Neural crest cell (in vitro differentiated cells): ENCODE measurements around the gene DOK3. TPM values are rescaled to one million over a fixed set of nuclear protein-coding genes. Genes with fewer than 3 reads are reported as not detected.

Source experiments
- DNase-seq: peaks from one replicate; pipeline ENCODE4 v3.0.0; 2021; ENCODE audit warnings: low read depth, mixed read lengths, low spot score
- H3K27ac Mint-ChIP-seq: one replicate; pipeline ENCODE4 v1.8.0; 2021; ENCODE audit warnings: mild to moderate bottlenecking, mixed read lengths; ENCODE audit not compliant: unreplicated experiment
- H3K27me3 Mint-ChIP-seq: 2 replicates; pipeline ENCODE4 v1.8.0; 2021; ENCODE audit warnings: low read depth, mild to moderate bottlenecking, mixed read lengths
- H3K36me3 Mint-ChIP-seq: 2 replicates; pipeline ENCODE4 v1.8.0; 2021; ENCODE audit warnings: low read depth, mild to moderate bottlenecking, mixed read lengths
- H3K4me1 Mint-ChIP-seq: 2 replicates; pipeline ENCODE4 v1.8.0; 2021; ENCODE audit warnings: mixed read lengths
- H3K4me3 Mint-ChIP-seq: one replicate; pipeline ENCODE4 v1.8.0; 2021; ENCODE audit warnings: mild to moderate bottlenecking, mixed read lengths
- H3K9me3 Mint-ChIP-seq: 2 replicates; pipeline ENCODE4 v1.8.0; 2021; ENCODE audit warnings: mixed read lengths
- total RNA-seq: library from RNA; stranded (reverse); gene quantifications from 2 replicates; pipeline ENCODE4 v1.2.1, GENCODE V29; 2021
- TF ChIP-seq, protein P1 (sequence below): fragments of 200-600 bp; sonication (generic); conservative IDR thresholded peaks from 2 replicates; pipeline ENCODE4 v1.5.0; 2021; ENCODE audit warnings: antibody characterized with exemption, mild to moderate bottlenecking

Gene DOK3
- total RNA-seq, 1 donor from 2014 or later, result 11.4 TPM

DNA sequence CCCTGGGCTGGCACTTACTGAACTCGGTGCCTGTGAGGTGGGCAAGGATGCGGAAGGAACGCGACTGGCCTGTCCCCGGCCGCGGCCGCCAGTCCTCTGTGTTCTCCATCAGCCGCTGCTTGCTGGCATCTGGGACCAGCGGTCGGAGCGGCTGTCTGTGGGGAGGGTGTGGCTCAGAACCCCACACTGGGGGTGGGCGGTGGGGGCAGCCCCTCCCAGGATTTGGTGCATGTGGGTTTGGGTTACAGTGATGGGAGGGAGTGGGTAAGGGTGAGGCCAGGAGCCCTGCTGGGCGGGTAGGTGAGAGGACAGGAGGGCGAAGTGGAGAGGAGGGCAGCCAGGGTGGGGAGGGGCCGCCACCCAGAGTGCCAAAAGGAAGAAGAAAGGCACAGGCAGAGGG, 18.6 kb downstream of the DOK3 start:
- no peak for DNase-seq
- Mint-ChIP-seq H3K4me1 (peaks cover 15% of the 10 kb centered on the region), H3K4me3 (no peak overlapping the region), H3K27ac (peak overlapping the region; percentile 75), H3K9me3 (no peaks in the 10 kb centered on the region), H3K27me3 (no peaks in the 10 kb centered on the region), H3K36me3 (peaks cover 2% of the 10 kb centered on the region)
- TF ChIP-seq, protein P1, sequence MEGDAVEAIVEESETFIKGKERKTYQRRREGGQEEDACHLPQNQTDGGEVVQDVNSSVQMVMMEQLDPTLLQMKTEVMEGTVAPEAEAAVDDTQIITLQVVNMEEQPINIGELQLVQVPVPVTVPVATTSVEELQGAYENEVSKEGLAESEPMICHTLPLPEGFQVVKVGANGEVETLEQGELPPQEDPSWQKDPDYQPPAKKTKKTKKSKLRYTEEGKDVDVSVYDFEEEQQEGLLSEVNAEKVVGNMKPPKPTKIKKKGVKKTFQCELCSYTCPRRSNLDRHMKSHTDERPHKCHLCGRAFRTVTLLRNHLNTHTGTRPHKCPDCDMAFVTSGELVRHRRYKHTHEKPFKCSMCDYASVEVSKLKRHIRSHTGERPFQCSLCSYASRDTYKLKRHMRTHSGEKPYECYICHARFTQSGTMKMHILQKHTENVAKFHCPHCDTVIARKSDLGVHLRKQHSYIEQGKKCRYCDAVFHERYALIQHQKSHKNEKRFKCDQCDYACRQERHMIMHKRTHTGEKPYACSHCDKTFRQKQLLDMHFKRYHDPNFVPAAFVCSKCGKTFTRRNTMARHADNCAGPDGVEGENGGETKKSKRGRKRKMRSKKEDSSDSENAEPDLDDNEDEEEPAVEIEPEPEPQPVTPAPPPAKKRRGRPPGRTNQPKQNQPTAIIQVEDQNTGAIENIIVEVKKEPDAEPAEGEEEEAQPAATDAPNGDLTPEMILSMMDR, result no peak

DNA sequence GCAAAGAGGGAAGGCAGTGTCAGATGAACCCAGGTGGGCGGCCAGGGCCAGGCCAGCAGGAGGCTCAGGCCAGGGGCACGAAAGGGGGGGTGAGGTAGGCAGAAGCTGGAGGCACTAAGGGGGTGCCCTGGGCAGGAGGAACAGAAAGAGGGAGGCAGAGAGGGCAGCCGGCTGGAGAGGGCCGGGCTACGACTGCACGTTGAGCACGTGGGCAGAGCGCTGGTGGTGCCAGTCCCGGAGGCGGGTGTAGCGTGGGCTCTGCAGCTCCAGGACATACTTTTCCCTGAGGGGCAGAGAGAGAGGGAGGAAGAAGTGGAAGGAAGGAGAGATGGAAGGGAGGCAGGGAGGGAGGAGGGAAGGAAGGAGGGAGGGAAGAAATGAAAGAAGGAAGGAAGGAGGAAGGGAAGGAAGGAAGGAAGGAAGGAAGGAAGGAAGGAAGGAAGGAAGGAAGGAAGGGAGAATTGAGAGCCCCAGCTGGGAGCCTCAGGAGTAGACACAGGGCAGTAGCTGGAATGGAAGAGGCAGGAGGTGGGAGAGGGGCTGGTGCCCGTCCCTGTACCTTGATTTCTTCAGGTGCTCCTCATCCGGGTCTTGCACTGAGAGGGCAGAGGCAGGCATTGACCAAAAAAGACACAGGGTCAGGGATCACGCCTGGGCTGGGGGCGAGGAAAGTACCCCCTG, 19.2 kb downstream of the DOK3 start:
- peaks cover 2% of the 10 kb centered on the region for H3K36me3 Mint-ChIP-seq
- DNase-seq, result no peak
- no peaks in the 10 kb centered on the region for H3K27me3 Mint-ChIP-seq
- no peaks in the 10 kb centered on the region for H3K9me3 Mint-ChIP-seq
- peak overlapping the region; percentile 15 for H3K4me3 Mint-ChIP-seq
- H3K27ac Mint-ChIP-seq, result no peak overlapping the region
- TF ChIP-seq, protein P1, result no peak
- H3K4me1 Mint-ChIP-seq, result peaks cover 9% of the 10 kb centered on the region

DNA sequence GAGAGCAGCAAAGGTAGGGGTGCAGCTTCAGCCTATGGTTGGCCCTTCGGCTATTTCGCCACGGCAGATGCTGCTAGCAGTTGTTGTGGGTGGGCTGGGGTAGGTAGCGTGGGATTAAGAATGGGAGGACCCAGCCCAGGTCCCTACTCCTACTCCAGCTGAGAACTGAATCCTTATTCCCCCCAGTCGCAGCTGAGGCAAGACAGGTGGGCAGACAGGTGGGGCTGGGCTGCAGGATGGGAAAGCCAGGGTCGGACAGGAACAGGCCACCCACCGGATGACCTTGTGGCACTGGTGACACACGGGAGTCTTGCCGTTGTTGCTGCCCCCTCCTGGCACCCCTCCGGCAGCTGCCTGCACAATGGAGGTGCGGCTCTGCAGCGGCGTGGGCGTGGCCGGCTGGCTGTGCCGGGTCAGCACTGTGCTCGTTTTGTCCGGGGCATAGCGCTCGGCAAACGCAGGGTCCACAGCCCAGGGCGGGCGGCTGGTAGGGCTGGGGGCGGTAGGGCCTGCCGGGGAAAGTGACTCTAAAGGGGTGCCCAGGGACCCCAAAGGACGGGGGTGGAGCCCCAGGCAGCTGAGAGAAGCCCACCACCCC, 20.4 kb downstream of the DOK3 start:
- no peaks in the 10 kb centered on the region for H3K27me3 Mint-ChIP-seq
- H3K4me3 Mint-ChIP-seq, result no peak overlapping the region
- H3K36me3 Mint-ChIP-seq, result peaks cover 2% of the 10 kb centered on the region
- DNase-seq, result no peak
- peaks cover 9% of the 10 kb centered on the region for H3K4me1 Mint-ChIP-seq
- TF ChIP-seq, protein P1, result no peak
- no peaks in the 10 kb centered on the region for H3K9me3 Mint-ChIP-seq
- no peak overlapping the region for H3K27ac Mint-ChIP-seq

DNA sequence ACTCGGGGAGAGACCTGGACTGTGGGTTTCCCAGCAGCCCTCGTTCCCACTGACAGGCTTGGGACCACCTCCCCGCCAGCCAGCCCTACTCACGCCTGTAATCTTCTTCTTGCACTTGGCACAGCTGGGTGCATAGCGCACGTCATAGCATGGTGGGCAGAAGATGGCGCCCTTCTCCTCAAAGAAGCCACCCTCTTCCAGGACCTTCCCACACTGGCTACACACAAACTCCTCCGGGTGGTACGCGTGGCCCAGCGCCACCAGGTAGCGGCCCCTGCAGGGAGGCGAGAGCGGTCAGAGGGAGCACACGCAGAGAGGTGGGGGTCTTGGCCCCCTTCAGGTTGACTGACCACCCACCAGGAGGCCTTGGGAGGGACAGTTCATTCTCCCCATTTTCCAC, 21.7 kb downstream of the DOK3 start:
- peak overlapping the region; percentile 23 for H3K4me3 Mint-ChIP-seq
- TF ChIP-seq, protein P1, result no peak
- peaks cover 2% of the 10 kb centered on the region for H3K36me3 Mint-ChIP-seq
- no peaks in the 10 kb centered on the region for H3K27me3 Mint-ChIP-seq
- no peak for DNase-seq
- H3K9me3 Mint-ChIP-seq, result no peaks in the 10 kb centered on the region
- no peak overlapping the region for H3K27ac Mint-ChIP-seq
- H3K4me1 Mint-ChIP-seq, result peaks cover 5% of the 10 kb centered on the region

DNA sequence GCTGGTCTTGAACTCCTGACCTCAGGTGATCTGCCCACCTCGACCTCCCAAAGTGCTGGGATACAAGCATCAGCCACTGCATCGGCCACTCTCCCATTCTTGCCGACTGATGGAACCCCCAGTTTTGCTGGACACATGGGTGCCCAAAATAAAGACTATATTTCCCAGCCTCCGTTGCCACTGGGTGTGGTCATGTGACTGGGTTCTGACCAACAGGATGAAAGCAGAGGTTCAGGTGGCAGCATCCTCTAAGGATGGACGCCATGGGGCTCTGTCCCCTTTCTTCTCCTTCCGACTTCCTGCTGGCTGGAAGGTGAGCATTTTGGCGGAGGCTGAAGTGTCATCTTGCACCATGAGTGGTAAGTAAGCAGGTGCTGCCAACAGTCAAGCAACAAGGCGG, 22.5 kb downstream of the DOK3 start:
- Mint-ChIP-seq H3K4me1 (no peaks in the 10 kb centered on the region), H3K4me3 (no peak overlapping the region), H3K36me3 (peaks cover 2% of the 10 kb centered on the region)

More for the DNA sequence above, 22.5 kb downstream of the DOK3 start:
- TF ChIP-seq, protein P1, result no peak
- Mint-ChIP-seq H3K27ac (no peak overlapping the region), H3K27me3 (no peaks in the 10 kb centered on the region), H3K9me3 (no peaks in the 10 kb centered on the region)
- no peak for DNase-seq
